PC-9 (cell line): ENCODE data around the gene METTL9.

Experiments used
- CTCF ChIP-seq: fragments of 200-600 bp; sonication (generic); conservative IDR thresholded peaks from 2 replicates; pipeline ENCODE4 v1.6.1; 2017; ENCODE audit warnings: mixed run types, antibody characterized with exemption, mild to moderate bottlenecking, moderate library complexity
- EZH2 ChIP-seq: fragments of 200-600 bp; sonication (generic); IDR thresholded peaks from 2 replicates; pipeline ENCODE4 v1.8.0; 2017; ENCODE audit warnings: antibody characterized with exemption, low read depth

- no peak for TF ChIP-seq CTCF
- no peak for TF ChIP-seq EZH2
Measured at GRCh38 chr16:21603928-21604327, 4.6 kb downstream of the METTL9 start.
